Chondrocyte (in vitro differentiated cells): ENCODE results near the gene TCAP. TPM values are rescaled to one million over a fixed set of nuclear protein-coding genes. Genes with fewer than 3 reads are reported as not detected.
"Not testable (repeated sequence)": the region's sequence is repeated elsewhere in the genome, so short reads cannot be mapped to it uniquely, and the experiment has no call there.

Source experiments
- DNase-seq: peaks from one replicate; pipeline ENCODE4 v3.0.0; 2021; ENCODE audit warnings: mixed read lengths, low spot score
- H3K27ac Mint-ChIP-seq: one replicate; pipeline ENCODE4 v1.8.0; 2021; ENCODE audit warnings: mild to moderate bottlenecking, moderate library complexity, mixed read lengths; ENCODE audit not compliant: unreplicated experiment
- H3K27me3 Mint-ChIP-seq: 2 replicates; pipeline ENCODE4 v1.8.0; 2021; ENCODE audit warnings: low read depth, mixed read lengths
- H3K36me3 Mint-ChIP-seq: 2 replicates; pipeline ENCODE4 v1.8.0; 2021; ENCODE audit warnings: low read depth, mixed read lengths
- H3K4me1 Mint-ChIP-seq: 2 replicates; pipeline ENCODE4 v1.8.0; 2021; ENCODE audit warnings: low read depth, mild to moderate bottlenecking, mixed read lengths
- H3K4me3 Mint-ChIP-seq: one replicate; pipeline ENCODE4 v1.8.0; 2021; ENCODE audit warnings: mild to moderate bottlenecking, moderate library complexity, mixed read lengths; ENCODE audit not compliant: unreplicated experiment
- H3K9me3 Mint-ChIP-seq: 2 replicates; pipeline ENCODE4 v1.8.0; 2021; ENCODE audit warnings: low read depth, mixed read lengths
- CTCF ChIP-seq: fragments of 200-600 bp; sonication (generic); IDR thresholded peaks from 2 replicates; pipeline ENCODE4 v1.5.0; 2021; ENCODE audit warnings: antibody characterized with exemption, mild to moderate bottlenecking, moderate library complexity
- total RNA-seq: library from RNA; stranded (reverse); gene quantifications from 3 replicates; pipeline ENCODE4 v1.2.1, GENCODE V29; 2021

Gene TCAP
- total RNA-seq, 1 donor from 2014 or later: 0.77 TPM

- DNase-seq: no peak
- Mint-ChIP-seq H3K36me3 (no peaks in the 10 kb centered on the region), H3K4me1 (peaks cover 11% of the 10 kb centered on the region), H3K27me3 (no peaks in the 10 kb centered on the region), H3K27ac (no peak overlapping the region), H3K4me3 (no peak overlapping the region), H3K9me3 (no peaks in the 10 kb centered on the region)
- no peak for TF ChIP-seq CTCF
Observed at GRCh38 chr17:39694593-39694992, 29.4 kb downstream of the TCAP start.

GRCh38 chr17:39695089-39695474 lies 29.9 kb downstream of the TCAP start:
- Mint-ChIP-seq H3K4me1 (peaks cover 13% of the 10 kb centered on the region), H3K4me3 (no peak overlapping the region), H3K9me3 (no peaks in the 10 kb centered on the region), H3K27ac (no peak overlapping the region), H3K27me3 (no peaks in the 10 kb centered on the region), H3K36me3 (no peaks in the 10 kb centered on the region)
- no peak for TF ChIP-seq CTCF
- DNase-seq: no peak

- H3K27me3 Mint-ChIP-seq: no peaks in the 10 kb centered on the region
- H3K9me3 Mint-ChIP-seq: no peaks in the 10 kb centered on the region
- DNase-seq: no peak
- no peaks in the 10 kb centered on the region for H3K36me3 Mint-ChIP-seq
- no peak overlapping the region for H3K27ac Mint-ChIP-seq
- TF ChIP-seq CTCF: no peak
- peaks cover 24% of the 10 kb centered on the region for H3K4me1 Mint-ChIP-seq
- no peak overlapping the region for H3K4me3 Mint-ChIP-seq
Observed at GRCh38 chr17:39696731-39697130, 31.6 kb downstream of the TCAP start.

- no peak overlapping the region for H3K4me3 Mint-ChIP-seq
- no peaks in the 10 kb centered on the region for H3K36me3 Mint-ChIP-seq
- H3K27me3 Mint-ChIP-seq: no peaks in the 10 kb centered on the region
- TF ChIP-seq CTCF: no peak
- no peak overlapping the region for H3K27ac Mint-ChIP-seq
- no peaks in the 10 kb centered on the region for H3K9me3 Mint-ChIP-seq
- no peak for DNase-seq
- H3K4me1 Mint-ChIP-seq: peaks cover 32% of the 10 kb centered on the region
Observed at GRCh38 chr17:39697961-39698360, 32.8 kb downstream of the TCAP start.

- not testable (repeated sequence) for H3K27me3 Mint-ChIP-seq, H3K36me3 Mint-ChIP-seq, DNase-seq, H3K9me3 Mint-ChIP-seq
- H3K4me3 Mint-ChIP-seq: peak overlapping the region; percentile 88
- peak overlapping the region; percentile 87 for H3K27ac Mint-ChIP-seq
- peaks cover 41% of the 10 kb centered on the region for H3K4me1 Mint-ChIP-seq
Observed at GRCh38 chr17:39699157-39699817, 34.1 kb downstream of the TCAP start.

- Mint-ChIP-seq H3K27me3 (no peaks in the 10 kb centered on the region), H3K4me1 (peaks cover 46% of the 10 kb centered on the region), H3K9me3 (no peaks in the 10 kb centered on the region), H3K36me3 (no peaks in the 10 kb centered on the region), H3K27ac (peak within 1 kb of the TSS; percentile 87), H3K4me3 (peak within 1 kb of the TSS; percentile 88)
- DNase-seq: no peak
- no peak for TF ChIP-seq CTCF
Observed at GRCh38 chr17:39699818-39700147, 34.6 kb downstream of the TCAP start, which contains the start of gene ERBB2. ERBB2 (plus strand) TSS chr17:39700064; CDS start chr17:39700239, 175 bp downstream.
